Activated CD4-positive, alpha-beta memory T cell treated with anti-CD3 and anti-CD28 coated beads, Interleukin-2, amount 10 ng/mL, durations not matched to agents 7 days and 5 days (primary cell): ENCODE measurements around the gene GNAO1. TPM values are rescaled to one million over a fixed set of nuclear protein-coding genes. Genes with fewer than 3 reads are reported as not detected.
"Not testable (repeated sequence)": the region's sequence is repeated elsewhere in the genome, so short reads cannot be mapped to it uniquely, and the experiment has no call there.

Experiments used
- CTCF ChIA-PET: fragments of 350-600 bp; sonication (Branson Sonifier 250); formaldehyde crosslinking; loops from one replicate; lab custom pipeline; 2021; ENCODE audit warnings: antibody characterized with exemption, inconsistent platforms; lab: Charles Lee
- POLR2A ChIA-PET: fragments of 350-600 bp; sonication (Branson Sonifier 250); formaldehyde crosslinking; loops from one replicate; lab custom pipeline; 2021; ENCODE audit warnings: antibody characterized with exemption; lab: Charles Lee
- DNase-seq: peaks from one replicate; pipeline ENCODE4 v3.0.0-alpha.2; 2020
- H3K27ac Mint-ChIP-seq: one replicate; pipeline ENCODE4 v1.8.0; 2021; ENCODE audit warnings: mild to moderate bottlenecking, mixed read lengths
- H3K27me3 Mint-ChIP-seq: one replicate; pipeline ENCODE4 v1.8.0; 2021; ENCODE audit warnings: mixed read lengths
- H3K36me3 Mint-ChIP-seq: one replicate; pipeline ENCODE4 v1.8.0; 2021; ENCODE audit warnings: low read depth, mixed read lengths
- H3K4me1 Mint-ChIP-seq: one replicate; pipeline ENCODE4 v1.8.0; 2021; ENCODE audit warnings: mixed read lengths
- H3K4me3 Mint-ChIP-seq: one replicate; pipeline ENCODE4 v1.8.0; 2021; ENCODE audit warnings: mild to moderate bottlenecking, mixed read lengths
- H3K9me3 Mint-ChIP-seq: one replicate; pipeline ENCODE4 v1.8.0; 2021; ENCODE audit warnings: mixed read lengths
- total RNA-seq, 2 experiments: library from RNA; stranded (reverse); gene quantifications; one replicate each; pipeline ENCODE4 v1.2.3, GENCODE V29; 2021

The GNAO1 gene
- total RNA-seq, 2 experiments from 2014 or later, result 1.8 to 2.3 TPM

DNA sequence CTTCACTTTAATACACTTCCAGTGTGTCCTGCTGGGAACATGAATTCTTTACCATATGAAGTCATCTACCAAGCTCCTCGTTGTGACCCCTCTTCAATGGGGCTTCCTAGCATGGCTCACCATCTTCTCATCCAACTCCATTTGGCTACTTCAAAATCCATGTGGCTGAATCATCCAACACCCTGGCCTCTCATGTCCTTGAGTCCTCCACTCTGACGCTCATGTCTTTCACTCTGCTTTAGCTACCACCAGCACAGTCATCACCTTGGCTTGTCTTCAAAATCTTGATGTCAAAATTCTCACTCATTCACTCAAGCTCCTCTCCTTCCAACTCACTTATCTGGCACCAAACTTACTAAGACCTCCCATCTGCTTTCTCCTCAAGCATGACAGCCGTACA lies 198.3 kb downstream of the GNAO1 start:
- no peak overlapping the region for H3K27ac Mint-ChIP-seq
- no peak for DNase-seq
- POLR2A ChIA-PET, result no interaction called here
- no peaks in the 10 kb centered on the region for H3K27me3 Mint-ChIP-seq
- H3K36me3 Mint-ChIP-seq, result peaks cover 62% of the 10 kb centered on the region
- H3K4me3 Mint-ChIP-seq, result no peak overlapping the region
- CTCF ChIA-PET, result no interaction called here
- no peaks in the 10 kb centered on the region for H3K9me3 Mint-ChIP-seq
- H3K4me1 Mint-ChIP-seq, result peaks cover 5% of the 10 kb centered on the region

DNA sequence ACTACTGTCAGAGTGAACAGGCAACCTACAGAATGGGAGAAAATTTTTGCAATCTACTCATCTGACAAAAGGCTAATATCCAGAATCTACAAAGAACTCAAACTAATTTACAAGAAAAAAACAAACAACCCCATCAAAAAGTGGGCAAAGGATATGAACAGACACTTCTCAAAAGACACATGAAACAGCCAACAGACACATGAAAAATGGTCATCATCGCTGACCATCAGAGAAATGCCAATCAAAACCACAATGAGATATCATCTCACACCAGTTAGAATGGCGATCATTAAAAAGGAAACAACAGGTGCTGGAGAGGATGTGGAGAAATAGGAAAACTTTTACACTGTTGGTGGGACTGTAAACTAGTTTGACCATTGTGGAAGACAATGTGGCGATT lies 205.4 kb downstream of the GNAO1 start:
- CTCF ChIA-PET, POLR2A ChIA-PET, DNase-seq, H3K27me3 Mint-ChIP-seq, H3K27ac Mint-ChIP-seq, H3K4me3 Mint-ChIP-seq, H3K9me3 Mint-ChIP-seq, H3K4me1 Mint-ChIP-seq: not testable (repeated sequence)
- H3K36me3 Mint-ChIP-seq, result peaks cover 50% of the 10 kb centered on the region

DNA sequence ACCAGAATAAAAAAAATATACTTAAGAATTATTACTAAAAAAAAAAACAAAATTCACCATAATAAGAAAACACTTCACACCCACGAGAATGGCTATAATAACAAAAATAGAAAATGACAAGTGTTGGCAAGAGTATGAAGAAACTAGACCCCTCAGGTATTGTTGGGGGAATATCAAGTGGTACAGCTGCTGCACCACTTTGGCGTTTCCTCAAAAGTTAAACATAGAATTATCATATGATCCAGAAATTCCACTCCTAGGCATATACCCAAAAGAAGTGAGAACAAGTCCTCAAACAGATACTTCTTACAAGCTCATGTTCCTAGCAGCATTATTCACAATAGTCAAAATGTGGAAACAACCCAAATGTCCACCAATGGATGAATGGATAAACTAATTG lies 207.8 kb downstream of the GNAO1 start:
- POLR2A ChIA-PET, result no interaction called here
- Mint-ChIP-seq H3K27me3 (no peaks in the 10 kb centered on the region), H3K4me3 (no peak overlapping the region), H3K9me3 (no peaks in the 10 kb centered on the region), H3K4me1 (peaks cover under 1% of the 10 kb centered on the region), H3K36me3 (peaks cover 51% of the 10 kb centered on the region), H3K27ac (no peak overlapping the region)
- DNase-seq, result no peak
- CTCF ChIA-PET, result no interaction called here

DNA sequence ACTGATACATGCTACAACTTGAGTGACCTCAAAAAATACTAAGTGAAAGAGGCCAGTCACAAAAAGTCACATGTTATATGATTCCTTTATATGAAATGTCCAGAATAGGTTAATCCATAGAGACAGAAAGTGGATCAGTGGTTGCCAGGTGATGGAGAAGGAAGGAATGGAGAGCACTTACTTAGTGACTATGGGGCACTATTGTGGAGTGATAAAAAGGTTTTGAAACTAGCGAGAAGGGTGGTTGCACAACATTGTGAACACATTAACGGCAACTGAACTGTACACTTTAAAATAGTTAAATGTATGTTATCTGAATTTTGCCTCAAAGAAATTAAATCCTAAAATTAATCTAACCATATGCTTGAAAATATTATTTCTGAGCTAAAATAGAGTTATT lies 208.2 kb downstream of the GNAO1 start:
- Mint-ChIP-seq H3K27me3 (no peaks in the 10 kb centered on the region), H3K4me3 (no peak overlapping the region), H3K36me3 (peaks cover 49% of the 10 kb centered on the region), H3K4me1 (no peaks in the 10 kb centered on the region), H3K9me3 (no peaks in the 10 kb centered on the region), H3K27ac (no peak overlapping the region)
- ChIA-PET POLR2A (no interaction called here), CTCF (interaction anchor here (1.3 kb wide), 1 partner anchor 52 kb away, joined by 3 read pairs; the partner anchor contains the start of genes NUDT21 and OGFOD1)
- DNase-seq, result no peak

DNA sequence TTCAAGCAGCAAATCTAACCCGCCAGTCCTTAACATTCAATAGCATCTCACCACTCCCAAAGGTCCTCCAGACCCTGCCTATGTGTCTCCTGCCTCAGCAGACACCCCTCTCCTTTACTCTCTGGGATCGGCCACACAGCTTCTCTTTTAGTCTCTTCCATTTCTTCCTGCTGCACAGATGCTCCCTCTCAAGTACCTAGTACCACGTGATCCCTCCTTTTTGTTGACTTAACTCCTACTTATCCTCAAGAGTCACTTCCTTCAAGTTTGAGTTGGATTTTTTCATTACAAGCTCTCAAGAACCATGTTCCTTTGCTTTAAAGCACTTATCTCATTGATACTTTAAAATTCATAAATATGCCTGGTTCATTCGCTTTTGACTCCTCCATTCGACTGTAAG lies 209.2 kb downstream of the GNAO1 start:
- POLR2A ChIA-PET, result no interaction called here
- H3K36me3 Mint-ChIP-seq, result peaks cover 52% of the 10 kb centered on the region
- no peak overlapping the region for H3K4me3 Mint-ChIP-seq
- CTCF ChIA-PET, result interaction anchor here (0.9 to 1.3 kb wide), 3 partner anchors 13 to 200 kb away, joined by 3 to 4 read pairs (median 3); partner anchors contain the start of genes NUDT21 and OGFOD1
- no peaks in the 10 kb centered on the region for H3K9me3 Mint-ChIP-seq
- H3K27me3 Mint-ChIP-seq, result no peaks in the 10 kb centered on the region
- H3K4me1 Mint-ChIP-seq, result peaks cover 2% of the 10 kb centered on the region
- DNase-seq, result no peak
- no peak overlapping the region for H3K27ac Mint-ChIP-seq

DNA sequence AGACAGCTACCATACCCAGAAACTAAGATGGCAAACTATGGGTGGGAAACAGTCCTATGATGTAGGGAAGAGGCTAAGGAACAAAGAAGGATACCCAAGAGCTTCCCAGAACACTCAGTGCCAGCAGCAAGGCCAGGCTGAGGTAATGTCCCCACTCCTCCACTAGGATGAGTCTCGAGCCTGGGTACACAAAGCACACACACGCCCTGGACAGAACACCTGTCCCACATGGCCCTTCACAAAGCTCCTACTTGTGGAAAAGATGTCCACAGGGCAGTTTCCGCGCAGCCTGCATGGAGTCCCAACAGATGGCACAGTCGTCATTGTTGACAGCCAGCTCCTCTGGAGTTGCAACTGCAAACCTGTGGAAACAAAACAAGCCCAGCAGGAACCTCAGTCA lies 210.2 kb downstream of the GNAO1 start:
- Mint-ChIP-seq H3K9me3 (no peaks in the 10 kb centered on the region), H3K36me3 (peaks cover 47% of the 10 kb centered on the region), H3K4me1 (peaks cover 2% of the 10 kb centered on the region), H3K4me3 (no peak overlapping the region), H3K27ac (no peak overlapping the region), H3K27me3 (no peaks in the 10 kb centered on the region)
- DNase-seq, result no peak
- CTCF ChIA-PET, result interaction anchor here (1.2 kb wide), 2 partner anchors 14 to 45 kb away, joined by 3 to 6 read pairs; no protein-coding TSS in a partner anchor
- POLR2A ChIA-PET, result no interaction called here

DNA sequence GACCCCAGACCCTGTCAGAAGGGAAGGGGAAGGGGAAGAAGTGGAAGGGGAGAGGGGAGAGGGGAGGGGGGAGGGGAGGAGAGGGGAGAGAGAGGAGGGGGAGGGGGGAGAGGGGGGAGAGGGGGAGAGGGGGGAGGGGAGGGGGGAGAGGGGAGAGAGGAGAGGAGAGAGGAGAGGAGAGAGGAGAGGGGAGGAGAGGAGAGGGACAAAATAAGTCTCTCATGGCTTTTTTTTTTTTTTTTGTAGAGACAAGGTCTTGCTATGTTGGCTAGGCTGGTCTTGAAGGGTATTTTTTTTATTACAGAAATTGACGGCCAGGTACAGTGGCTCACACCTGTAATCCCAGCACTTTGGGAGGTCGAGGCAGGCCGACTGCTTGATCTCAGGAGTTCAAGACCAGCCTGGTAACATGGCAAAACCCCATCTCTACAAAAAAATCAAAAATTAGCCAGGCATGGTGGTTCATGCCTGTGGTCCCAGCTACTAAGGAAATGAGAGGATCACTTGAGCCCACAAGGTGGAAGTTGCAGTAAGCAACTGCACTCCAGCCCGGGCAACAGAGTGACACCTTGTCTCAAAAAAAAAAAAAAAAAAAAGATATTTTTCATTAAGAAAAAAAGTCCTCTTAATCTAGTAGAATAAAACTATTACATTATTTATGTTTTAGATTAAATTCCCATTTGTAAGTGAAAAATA lies 214.8 kb downstream of the GNAO1 start:
- no peak overlapping the region for H3K4me3 Mint-ChIP-seq
- no peaks in the 10 kb centered on the region for H3K9me3 Mint-ChIP-seq
- peaks cover 2% of the 10 kb centered on the region for H3K4me1 Mint-ChIP-seq
- no peaks in the 10 kb centered on the region for H3K27me3 Mint-ChIP-seq
- DNase-seq, result no peak
- no peak overlapping the region for H3K27ac Mint-ChIP-seq
- ChIA-PET CTCF (interaction anchor here (0.7 kb wide), 1 partner anchor 48 kb away, joined by 4 read pairs; no protein-coding TSS in a partner anchor), POLR2A (no interaction called here)
- H3K36me3 Mint-ChIP-seq, result peaks cover 42% of the 10 kb centered on the region

Other genes with a start within 250 kb of the GNAO1 start
- gene AMFR, start 234.1 kb downstream of the GNAO1 start, total RNA-seq, result 10 to 100 TPM; 48.8 to 51.0 TPM